GM12878 (cell line): ENCODE measurements around the gene SEC23IP. TPM values are rescaled to one million over a fixed set of nuclear protein-coding genes. Genes with fewer than 3 reads are reported as not detected.

ENCODE experiments used
- ATAC-seq: fragments of 200-7000 bp; cut with Tn5 transposase; 3 replicates; pipeline ENCODE4 v1.9.1; 2020; ENCODE audit warnings: mild to moderate bottlenecking, moderate library complexity
- BruUV-seq: library from RNA; stranded (reverse); fragments of 400-500 nt; replicated peaks from 2 replicates; lab custom pipeline; 2021; lab: Mats Ljungman, UMichigan
- CTCF ChIA-PET: fragments of 300-600 bp; sonication (Branson Sonifier 250); formaldehyde crosslinking; extraction: SDS; loops from one replicate; lab custom pipeline; 2021; ENCODE audit warnings: inconsistent platforms; lab: Yijun Ruan, JAX
- POLR2A ChIA-PET: fragments of 350-600 bp; formaldehyde crosslinking; extraction: SDS; loops from one replicate; lab custom pipeline; 2021; ENCODE audit warnings: inconsistent platforms; lab: Charles Lee
- RAD21 ChIA-PET: fragments of 300-600 bp; sonication (Branson Sonifier 250); formaldehyde crosslinking; loops from one replicate; lab custom pipeline; 2023; ENCODE audit warnings: antibody characterized with exemption; ENCODE audit not compliant: unreplicated experiment; lab: Charles Lee
- SMC1A ChIA-PET: fragments of 300-600 bp; sonication (Branson Sonifier 250); formaldehyde crosslinking; loops from one replicate; lab custom pipeline; 2023; ENCODE audit not compliant: unreplicated experiment, uncharacterized antibody; lab: Charles Lee
- DNase-seq: peaks from one replicate; pipeline ENCODE4 v3.0.0-alpha.2; 2011; ENCODE audit warnings: low read depth, low spot score
- FAIRE-seq: peaks from 3 replicates; lab custom pipeline; 2011; peaks lifted over from hg19 to GRCh38; lab: Jason Lieb, UNC
- H2AFZ ChIP-seq: 2 replicates; pipeline ENCODE4 v1.6.0; 2011; ENCODE audit warnings: low read depth, low read length, control low read depth; ENCODE audit not compliant: control insufficient read depth
- H3K27ac ChIP-seq: 2 replicates; pipeline ENCODE4 v1.5.1; 2011; ENCODE audit warnings: control low read depth; ENCODE audit not compliant: control insufficient read depth, insufficient read depth
- H3K27me3 ChIP-seq, 2 experiments: replicated peaks in 1 of 2; 2 replicates each; pipeline versions ENCODE4 v1.6.0 to v1.6.1; 2011; ENCODE audit warnings: low read length in 1 of 2; ENCODE audit not compliant: control insufficient read depth in 2 of 2, insufficient read depth in 2 of 2
- H3K36me3 ChIP-seq, 2 experiments: 2 replicates each; pipeline ENCODE4 v1.5.1; 2011; ENCODE audit warnings: low read length in 1 of 2; ENCODE audit not compliant: control insufficient read depth in 2 of 2, insufficient read depth in 2 of 2
- H3K4me1 ChIP-seq: 2 replicates; pipeline ENCODE4 v1.6.1; 2011; ENCODE audit warnings: mild to moderate bottlenecking, low read length, moderate library complexity, mixed read lengths; ENCODE audit not compliant: control insufficient read depth, insufficient read depth
- H3K4me2 ChIP-seq: 2 replicates; pipeline ENCODE4 v1.6.0; 2011; ENCODE audit warnings: control low read depth; ENCODE audit not compliant: control insufficient read depth, insufficient read depth
- H3K4me3 ChIP-seq: fragments of 200-600 bp; sonication (generic); 2 replicates; pipeline ENCODE4 v1.5.1; 2016
- H3K79me2 ChIP-seq: 2 replicates; pipeline ENCODE4 v1.6.0; 2011; ENCODE audit warnings: low read length; ENCODE audit not compliant: control insufficient read depth, insufficient read depth
- H3K9ac ChIP-seq: 2 replicates; pipeline ENCODE4 v1.8.0; 2011; ENCODE audit warnings: low read length, control low read depth, mixed read lengths; ENCODE audit not compliant: control insufficient read depth, insufficient read depth
- H3K9me3 ChIP-seq: replicated peaks from 3 replicates; pipeline ENCODE4 v1.5.1; 2011; ENCODE audit warnings: mild to moderate bottlenecking, low read length; ENCODE audit not compliant: control insufficient read depth, insufficient read depth
- H4K20me1 ChIP-seq: 2 replicates; pipeline ENCODE4 v1.6.0; 2011; ENCODE audit not compliant: control insufficient read depth, insufficient read depth
- HDAC2 ChIP-seq: fragments of 200-600 bp; sonication (generic); IDR thresholded peaks from 2 replicates; pipeline ENCODE4 v1.6.1; 2017
- JUNB ChIP-seq: IDR thresholded peaks from 2 replicates; pipeline ENCODE4 v1.6.1; 2016; ENCODE audit warnings: antibody characterized with exemption, mild to moderate bottlenecking
- PAX5 ChIP-seq: IDR thresholded peaks from 2 replicates; pipeline ENCODE4 v1.6.1; 2011; ENCODE audit warnings: low read depth, low read length, borderline replicate concordance
- RAD21 ChIP-seq: IDR thresholded peaks from 2 replicates; pipeline ENCODE4 v1.6.1; 2011; ENCODE audit warnings: mild to moderate bottlenecking, low read depth, low read length, moderate library complexity; ENCODE audit not compliant: insufficient read depth
- RAD51 ChIP-seq: fragments of 450-650 bp; IDR thresholded peaks from 2 replicates; pipeline ENCODE4 v1.6.1; 2016; ENCODE audit warnings: moderate library complexity, mild to moderate bottlenecking, inconsistent platforms
- SREBF2 ChIP-seq: IDR thresholded peaks from 2 replicates; pipeline ENCODE4 v1.6.1; 2012; ENCODE audit warnings: mild to moderate bottlenecking, low read length
- ZNF217 ChIP-seq: fragments of 450-650 bp; IDR thresholded peaks from 2 replicates; pipeline ENCODE4 v1.6.1; 2017; ENCODE audit warnings: antibody characterized with exemption, mild to moderate bottlenecking
- ZNF24 ChIP-seq: fragments of 450-650 bp; IDR thresholded peaks from 2 replicates; pipeline ENCODE4 v1.6.1; 2017; ENCODE audit warnings: antibody characterized with exemption, mild to moderate bottlenecking
- WGBS: methylation state at CpG from one replicate; pipeline ENCODE4 v1.1.6; 2016; ENCODE audit warnings: low lambda C conversion rate; ENCODE audit not compliant: insufficient replicate concordance, insufficient coverage; ENCODE audit errors: missing lambda C conversion rate; 5-methylcytosine and 5-hydroxymethylcytosine counted together
- in situ Hi-C: fragments of 300-500 bp; cut with MboI; formaldehyde crosslinking; loops from 9 replicates; pipeline ENCODE4 v1.14.3; 2018; ENCODE audit warnings: mixed read lengths
- intact Hi-C: fragments of 100-400 bp; cut with micrococcal nuclease; formaldehyde crosslinking; loops from one replicate; pipeline ENCODE4 v1.14.2; 2022; ENCODE audit not compliant: unreplicated experiment
- polyA plus RNA-seq, 11 experiments: library from polyadenylated mRNA; depleted of rRNA in 4 of 11; unstranded in 6 of 11; stranded (reverse) in 5 of 11; fragments of >200 nt; fragmentation: Nextera tagmentation in 4 of 11; fragmentation: Illumina TruSeq in 1 of 11; extraction: Ambion mirVana in 4 of 11; extraction: Trizol in 1 of 11; gene quantifications; 1 replicate in 1 of 11; 2 replicates in 10 of 11; pipeline versions ENCODE4 v1.2.1 to v1.2.3, GENCODE V29; 2011 to 2016; ENCODE audit warnings: inconsistent platforms in 2 of 11, missing spikeins in 2 of 11, low read depth in 1 of 11
- total RNA-seq, 4 experiments: library from RNA; depleted of rRNA in 3 of 4; stranded (reverse); fragments of >200 nt in 3 of 4; fragmentation: Illumina TruSeq in 1 of 4; extraction: Trizol in 1 of 4; gene quantifications; 2 replicates each; pipeline versions ENCODE4 v1.2.1 to v1.2.3, GENCODE V29; 2013 to 2021
- TF ChIP-seq, protein P1 (sequence below): fragments of 450-650 bp; formaldehyde crosslinking; IDR thresholded peaks from 2 replicates; pipeline ENCODE4 v1.4.0; 2020; ENCODE audit warnings: mild to moderate bottlenecking, moderate library complexity
- TF ChIP-seq, protein P2 (sequence below): IDR thresholded peaks from 2 replicates; pipeline ENCODE4 v1.6.1; 2011; ENCODE audit warnings: low read depth, low read length, improper control_type of control experiment, borderline replicate concordance
- TF ChIP-seq, protein P3 (sequence below), 3 experiments: IDR thresholded peaks in 2 of 3; conservative IDR thresholded peaks in 1 of 3; 2 replicates each; pipeline ENCODE4 v1.5.1; 2011; ENCODE audit warnings: low read depth in 3 of 3, low read length in 3 of 3, mild to moderate bottlenecking in 3 of 3, control low read depth in 2 of 3, moderate library complexity in 2 of 3, inconsistent platforms in 1 of 3, mixed read lengths in 1 of 3; ENCODE audit not compliant: control insufficient read depth in 2 of 3, insufficient read depth in 1 of 3; ENCODE audit errors: extremely low read depth in 1 of 3
- TF ChIP-seq, protein P4 (sequence below): fragments of 450-650 bp; IDR thresholded peaks from 2 replicates; pipeline ENCODE4 v1.6.1; 2017; ENCODE audit warnings: mild to moderate bottlenecking, low read depth, inconsistent platforms; ENCODE audit not compliant: poor library complexity, severe bottlenecking

Gene SEC23IP
- total and polyA plus RNA-seq, 10 of the 15 experiments (the other 5 are each of a cell fraction or from before 2014, with no cell fraction given), result 15.1 to 82.5 (median 36.0) TPM

DNA sequence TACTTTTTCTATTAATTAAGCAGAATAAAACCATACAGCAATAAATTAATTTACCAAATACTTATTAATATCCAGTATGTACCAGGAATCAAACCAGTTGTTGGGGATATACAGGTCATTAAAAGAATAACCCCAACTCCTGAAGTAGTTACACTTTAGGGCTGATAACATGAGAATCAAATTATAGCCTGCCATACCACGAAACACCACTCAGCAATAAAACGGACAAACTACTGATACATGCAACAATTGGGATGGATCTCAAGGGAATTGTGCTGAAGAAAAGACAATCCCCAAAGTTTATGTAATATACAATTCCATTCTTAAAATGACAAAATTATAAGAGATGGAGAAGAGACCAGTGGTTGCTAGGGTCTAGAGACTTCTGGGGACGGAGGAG is 42.6 kb upstream of the SEC23IP start (continued):
- TF ChIP-seq, protein P1, sequence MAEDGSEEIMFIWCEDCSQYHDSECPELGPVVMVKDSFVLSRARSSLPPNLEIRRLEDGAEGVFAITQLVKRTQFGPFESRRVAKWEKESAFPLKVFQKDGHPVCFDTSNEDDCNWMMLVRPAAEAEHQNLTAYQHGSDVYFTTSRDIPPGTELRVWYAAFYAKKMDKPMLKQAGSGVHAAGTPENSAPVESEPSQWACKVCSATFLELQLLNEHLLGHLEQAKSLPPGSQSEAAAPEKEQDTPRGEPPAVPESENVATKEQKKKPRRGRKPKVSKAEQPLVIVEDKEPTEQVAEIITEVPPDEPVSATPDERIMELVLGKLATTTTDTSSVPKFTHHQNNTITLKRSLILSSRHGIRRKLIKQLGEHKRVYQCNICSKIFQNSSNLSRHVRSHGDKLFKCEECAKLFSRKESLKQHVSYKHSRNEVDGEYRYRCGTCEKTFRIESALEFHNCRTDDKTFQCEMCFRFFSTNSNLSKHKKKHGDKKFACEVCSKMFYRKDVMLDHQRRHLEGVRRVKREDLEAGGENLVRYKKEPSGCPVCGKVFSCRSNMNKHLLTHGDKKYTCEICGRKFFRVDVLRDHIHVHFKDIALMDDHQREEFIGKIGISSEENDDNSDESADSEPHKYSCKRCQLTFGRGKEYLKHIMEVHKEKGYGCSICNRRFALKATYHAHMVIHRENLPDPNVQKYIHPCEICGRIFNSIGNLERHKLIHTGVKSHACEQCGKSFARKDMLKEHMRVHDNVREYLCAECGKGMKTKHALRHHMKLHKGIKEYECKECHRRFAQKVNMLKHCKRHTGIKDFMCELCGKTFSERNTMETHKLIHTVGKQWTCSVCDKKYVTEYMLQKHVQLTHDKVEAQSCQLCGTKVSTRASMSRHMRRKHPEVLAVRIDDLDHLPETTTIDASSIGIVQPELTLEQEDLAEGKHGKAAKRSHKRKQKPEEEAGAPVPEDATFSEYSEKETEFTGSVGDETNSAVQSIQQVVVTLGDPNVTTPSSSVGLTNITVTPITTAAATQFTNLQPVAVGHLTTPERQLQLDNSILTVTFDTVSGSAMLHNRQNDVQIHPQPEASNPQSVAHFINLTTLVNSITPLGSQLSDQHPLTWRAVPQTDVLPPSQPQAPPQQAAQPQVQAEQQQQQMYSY (CRISPR knock-in tag), result no peak
- TF ChIP-seq JUNB (no peak), RAD21 (no peak)
- TF ChIP-seq, protein P2, sequence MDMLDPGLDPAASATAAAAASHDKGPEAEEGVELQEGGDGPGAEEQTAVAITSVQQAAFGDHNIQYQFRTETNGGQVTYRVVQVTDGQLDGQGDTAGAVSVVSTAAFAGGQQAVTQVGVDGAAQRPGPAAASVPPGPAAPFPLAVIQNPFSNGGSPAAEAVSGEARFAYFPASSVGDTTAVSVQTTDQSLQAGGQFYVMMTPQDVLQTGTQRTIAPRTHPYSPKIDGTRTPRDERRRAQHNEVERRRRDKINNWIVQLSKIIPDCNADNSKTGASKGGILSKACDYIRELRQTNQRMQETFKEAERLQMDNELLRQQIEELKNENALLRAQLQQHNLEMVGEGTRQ, result no peak

DNA sequence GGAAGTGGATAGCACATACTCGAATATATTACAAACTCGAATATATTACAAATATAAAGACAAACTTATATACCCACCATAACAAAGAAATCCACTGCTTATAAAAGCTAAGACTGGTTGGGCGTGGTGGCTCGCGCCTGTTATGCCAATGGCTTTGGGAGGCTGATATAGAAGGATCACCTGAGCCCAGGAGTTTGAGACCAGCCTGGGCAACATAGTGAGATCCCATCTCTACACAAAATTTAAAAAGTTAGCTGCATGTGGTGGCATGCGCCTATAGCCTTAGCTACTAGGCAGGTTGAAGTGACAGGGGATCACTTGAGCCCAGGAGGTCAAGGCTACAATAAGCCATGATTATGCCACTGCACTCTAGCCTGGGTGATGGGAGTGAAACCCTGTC is 40.3 kb upstream of the SEC23IP start:
- no TSS peak for BruUV-seq
- Histone ChIP-seq H2AFZ (no peak overlapping the region), H3K27me3 (no peaks in the 10 kb centered on the region), H3K4me2 (no peak overlapping the region), H3K79me2 (no peaks in the 10 kb centered on the region), H3K9ac (no peak overlapping the region), H3K36me3 (peaks cover 9 to 39% of the 10 kb centered on the region in 2 experiments), H3K27ac (no peak overlapping the region), H3K4me3 (no peak overlapping the region), H3K9me3 (no peaks in the 10 kb centered on the region), H3K4me1 (no peaks in the 10 kb centered on the region), H4K20me1 (no peaks in the 10 kb centered on the region)
- RAD21 ChIA-PET, result interaction anchor here (0.7 to 1.1 kb wide), 3 partner anchors 101 to 313 kb away, joined by 3 read pairs; no protein-coding TSS in a partner anchor
- in situ Hi-C loops, result no loop called here
- POLR2A ChIA-PET, result interaction anchor here (0.7 kb wide), 1 partner anchor 15 kb away, joined by 3 read pairs; no protein-coding TSS in a partner anchor
- FAIRE-seq (no peak), DNase-seq (no peak), ATAC-seq (no peak)
- 99% methylated on average over 6 of the region's 6 CpGs for WGBS
- intact Hi-C loops, result no loop called here
- TF ChIP-seq RAD51 (no peak), ZNF217 (no peak), SREBF2 (no peak), ZNF24 (no peak), HDAC2 (no peak), PAX5 (no peak)
- TF ChIP-seq, protein P3, sequence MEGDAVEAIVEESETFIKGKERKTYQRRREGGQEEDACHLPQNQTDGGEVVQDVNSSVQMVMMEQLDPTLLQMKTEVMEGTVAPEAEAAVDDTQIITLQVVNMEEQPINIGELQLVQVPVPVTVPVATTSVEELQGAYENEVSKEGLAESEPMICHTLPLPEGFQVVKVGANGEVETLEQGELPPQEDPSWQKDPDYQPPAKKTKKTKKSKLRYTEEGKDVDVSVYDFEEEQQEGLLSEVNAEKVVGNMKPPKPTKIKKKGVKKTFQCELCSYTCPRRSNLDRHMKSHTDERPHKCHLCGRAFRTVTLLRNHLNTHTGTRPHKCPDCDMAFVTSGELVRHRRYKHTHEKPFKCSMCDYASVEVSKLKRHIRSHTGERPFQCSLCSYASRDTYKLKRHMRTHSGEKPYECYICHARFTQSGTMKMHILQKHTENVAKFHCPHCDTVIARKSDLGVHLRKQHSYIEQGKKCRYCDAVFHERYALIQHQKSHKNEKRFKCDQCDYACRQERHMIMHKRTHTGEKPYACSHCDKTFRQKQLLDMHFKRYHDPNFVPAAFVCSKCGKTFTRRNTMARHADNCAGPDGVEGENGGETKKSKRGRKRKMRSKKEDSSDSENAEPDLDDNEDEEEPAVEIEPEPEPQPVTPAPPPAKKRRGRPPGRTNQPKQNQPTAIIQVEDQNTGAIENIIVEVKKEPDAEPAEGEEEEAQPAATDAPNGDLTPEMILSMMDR (IDR thresholded peaks at IDR 0.05 in 2 of 3, conservative IDR thresholded peaks at IDR 0.05 in 1 of 3; ENCODE audit: control insufficient read depth in 2 of 3, extremely low read depth in 1 of 3, insufficient read depth in 1 of 3, low read depth in 3 of 3, low read length in 3 of 3), result no peak
- TF ChIP-seq, protein P4, sequence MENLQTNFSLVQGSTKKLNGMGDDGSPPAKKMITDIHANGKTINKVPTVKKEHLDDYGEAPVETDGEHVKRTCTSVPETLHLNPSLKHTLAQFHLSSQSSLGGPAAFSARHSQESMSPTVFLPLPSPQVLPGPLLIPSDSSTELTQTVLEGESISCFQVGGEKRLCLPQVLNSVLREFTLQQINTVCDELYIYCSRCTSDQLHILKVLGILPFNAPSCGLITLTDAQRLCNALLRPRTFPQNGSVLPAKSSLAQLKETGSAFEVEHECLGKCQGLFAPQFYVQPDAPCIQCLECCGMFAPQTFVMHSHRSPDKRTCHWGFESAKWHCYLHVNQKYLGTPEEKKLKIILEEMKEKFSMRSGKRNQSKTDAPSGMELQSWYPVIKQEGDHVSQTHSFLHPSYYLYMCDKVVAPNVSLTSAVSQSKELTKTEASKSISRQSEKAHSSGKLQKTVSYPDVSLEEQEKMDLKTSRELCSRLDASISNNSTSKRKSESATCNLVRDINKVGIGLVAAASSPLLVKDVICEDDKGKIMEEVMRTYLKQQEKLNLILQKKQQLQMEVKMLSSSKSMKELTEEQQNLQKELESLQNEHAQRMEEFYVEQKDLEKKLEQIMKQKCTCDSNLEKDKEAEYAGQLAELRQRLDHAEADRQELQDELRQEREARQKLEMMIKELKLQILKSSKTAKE, result no peak
- SMC1A ChIA-PET, result interaction anchor here (1.0 to 1.2 kb wide), 2 partner anchors 12 to 92 kb away, joined by 3 read pairs; no protein-coding TSS in a partner anchor
- CTCF ChIA-PET, result interaction anchor here (1.1 to 4.2 kb wide), 3 partner anchors 7 to 166 kb away, joined by 4 to 16 read pairs (median 9); no protein-coding TSS in a partner anchor
